Caco-2 (cell line): ENCODE data around the gene S100A9. TPM values are rescaled to one million over a fixed set of nuclear protein-coding genes. Genes with fewer than 3 reads are reported as not detected.

ENCODE experiments used
- BruUV-seq: library from RNA; stranded (reverse); fragments of 400-500 nt; replicated peaks from 2 replicates; lab custom pipeline; 2021; lab: Mats Ljungman, UMichigan
- CTCF ChIA-PET: fragments of 300-600 bp; sonication (Branson Sonifier 250); formaldehyde crosslinking; loops from one replicate; lab custom pipeline; 2022; ENCODE audit warnings: antibody characterized with exemption; lab: Charles Lee
- POLR2A ChIA-PET: fragments of 300-600 bp; sonication (Branson Sonifier 250); formaldehyde crosslinking; loops from one replicate; lab custom pipeline; 2022; ENCODE audit warnings: antibody characterized with exemption; lab: Charles Lee
- DNase-seq, 2 experiments: peaks; one replicate each; pipeline versions ENCODE4 v3.0.0 to v3.0.0-alpha.2; 2020 to 2022
- H3K27me3 ChIP-seq: replicated peaks from 2 replicates; pipeline ENCODE4 v1.6.0; 2011; ENCODE audit warnings: low read length; ENCODE audit not compliant: control insufficient read depth, insufficient read depth
- H3K36me3 ChIP-seq: 2 replicates; pipeline ENCODE4 v1.5.1; 2011; ENCODE audit warnings: low read length; ENCODE audit not compliant: control insufficient read depth, insufficient read depth
- H3K4me1 ChIP-seq: fragments of 250-450 bp; sonication (Bioruptor Pico); 2 replicates; pipeline ENCODE4 v1.5.1; 2020; ENCODE audit warnings: mild to moderate bottlenecking
- H3K4me3 ChIP-seq: 2 replicates; pipeline ENCODE4 v1.5.1; 2011; ENCODE audit warnings: low read depth, mild to moderate bottlenecking, control low read depth, low read length
- H3K9me3 ChIP-seq: fragments of 250-450 bp; sonication (Bioruptor Pico); 2 replicates; pipeline ENCODE4 v1.5.1; 2020; ENCODE audit warnings: mild to moderate bottlenecking, moderate library complexity
- H3K27ac Mint-ChIP-seq: one replicate; pipeline ENCODE4 v1.8.0; 2022; ENCODE audit warnings: mixed read lengths; ENCODE audit not compliant: unreplicated experiment
- H3K27me3 Mint-ChIP-seq: one replicate; pipeline ENCODE4 v1.8.0; 2022; ENCODE audit warnings: mixed read lengths; ENCODE audit not compliant: insufficient read depth, unreplicated experiment
- H3K36me3 Mint-ChIP-seq: one replicate; pipeline ENCODE4 v1.8.0; 2022; ENCODE audit warnings: mild to moderate bottlenecking, mixed read lengths; ENCODE audit not compliant: insufficient read depth, unreplicated experiment
- H3K4me1 Mint-ChIP-seq: one replicate; pipeline ENCODE4 v1.8.0; 2022; ENCODE audit warnings: low read depth, mixed read lengths; ENCODE audit not compliant: unreplicated experiment
- H3K4me3 Mint-ChIP-seq: one replicate; pipeline ENCODE4 v1.8.0; 2022; ENCODE audit warnings: mild to moderate bottlenecking, moderate library complexity, mixed read lengths; ENCODE audit not compliant: unreplicated experiment
- H3K9me3 Mint-ChIP-seq: one replicate; pipeline ENCODE4 v1.8.0; 2022; ENCODE audit warnings: mixed read lengths; ENCODE audit not compliant: unreplicated experiment
- intact Hi-C: fragments of 100-400 bp; cut with micrococcal nuclease; formaldehyde crosslinking; loops from one replicate; pipeline ENCODE4 v1.10.0; 2022; ENCODE audit not compliant: unreplicated experiment
- total RNA-seq: library from RNA; stranded (reverse); gene quantifications from 2 replicates; pipeline ENCODE4 v1.2.3, GENCODE V29; 2022
- TF ChIP-seq, protein P1 (sequence below), 2 experiments: fragments of 200-600 bp in 1 of 2; IDR thresholded peaks; 1 replicate in 1 of 2; 2 replicates in 1 of 2; pipeline versions ENCODE4 v1.5.1 to v1.8.0; 2011 to 2022; ENCODE audit warnings: antibody characterized with exemption in 1 of 2, control low read depth in 1 of 2, inconsistent platforms in 1 of 2, low read depth in 1 of 2, low read length in 1 of 2, mild to moderate bottlenecking in 1 of 2, moderate library complexity in 1 of 2; ENCODE audit not compliant: insufficient read depth in 1 of 2, severe bottlenecking in 1 of 2, unreplicated experiment in 1 of 2

S100A9 gene
- total RNA-seq, 1 experiment from 2014 or later, result not detected

DNA sequence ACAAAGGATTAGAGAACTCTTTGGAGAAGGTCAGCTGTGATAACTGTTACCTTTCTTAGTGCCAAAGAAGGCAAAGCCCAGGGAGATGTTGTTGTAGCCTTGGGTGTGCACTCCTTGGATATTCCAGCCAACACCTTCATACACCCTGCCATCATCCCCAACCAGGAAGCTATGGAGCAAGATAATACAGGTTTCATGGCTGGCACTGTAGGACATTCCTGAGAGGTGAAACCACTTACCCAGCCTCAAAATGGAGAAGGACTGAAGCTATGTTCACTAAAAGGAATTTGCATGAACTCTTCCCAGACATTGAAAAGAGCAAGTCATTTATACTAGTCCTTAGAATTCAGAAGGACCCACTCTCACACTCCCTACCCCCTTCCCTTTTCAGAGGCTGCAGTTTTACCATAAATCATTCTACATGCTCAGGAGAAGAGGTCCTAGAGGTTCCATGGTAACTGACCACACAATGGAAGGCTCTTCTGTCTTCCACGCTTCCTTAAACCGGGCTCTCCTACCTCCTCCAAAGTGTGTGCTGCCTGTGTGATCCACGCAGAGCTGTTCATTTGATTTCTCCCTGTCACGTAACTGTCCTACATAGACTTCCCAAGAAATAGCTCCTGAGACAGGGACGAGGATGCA lies 14.5 kb upstream of the S100A9 start:
- intact Hi-C loops, result no loop called here
- TF ChIP-seq, protein P1, sequence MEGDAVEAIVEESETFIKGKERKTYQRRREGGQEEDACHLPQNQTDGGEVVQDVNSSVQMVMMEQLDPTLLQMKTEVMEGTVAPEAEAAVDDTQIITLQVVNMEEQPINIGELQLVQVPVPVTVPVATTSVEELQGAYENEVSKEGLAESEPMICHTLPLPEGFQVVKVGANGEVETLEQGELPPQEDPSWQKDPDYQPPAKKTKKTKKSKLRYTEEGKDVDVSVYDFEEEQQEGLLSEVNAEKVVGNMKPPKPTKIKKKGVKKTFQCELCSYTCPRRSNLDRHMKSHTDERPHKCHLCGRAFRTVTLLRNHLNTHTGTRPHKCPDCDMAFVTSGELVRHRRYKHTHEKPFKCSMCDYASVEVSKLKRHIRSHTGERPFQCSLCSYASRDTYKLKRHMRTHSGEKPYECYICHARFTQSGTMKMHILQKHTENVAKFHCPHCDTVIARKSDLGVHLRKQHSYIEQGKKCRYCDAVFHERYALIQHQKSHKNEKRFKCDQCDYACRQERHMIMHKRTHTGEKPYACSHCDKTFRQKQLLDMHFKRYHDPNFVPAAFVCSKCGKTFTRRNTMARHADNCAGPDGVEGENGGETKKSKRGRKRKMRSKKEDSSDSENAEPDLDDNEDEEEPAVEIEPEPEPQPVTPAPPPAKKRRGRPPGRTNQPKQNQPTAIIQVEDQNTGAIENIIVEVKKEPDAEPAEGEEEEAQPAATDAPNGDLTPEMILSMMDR (IDR thresholded peaks at IDR 0.05; ENCODE audit: insufficient read depth in 1 of 2, low read depth in 1 of 2, low read length in 1 of 2, severe bottlenecking in 1 of 2, unreplicated experiment in 1 of 2), result no peak
- no peak overlapping the region for H3K4me3 ChIP-seq
- DNase-seq, result no peak
- peaks cover 29% of the 10 kb centered on the region for H3K4me1 ChIP-seq
- BruUV-seq, result no TSS peak
- POLR2A ChIA-PET, result no interaction called here
- CTCF ChIA-PET, result interaction anchor here (1.4 kb wide), 1 partner anchor 10 kb away, joined by 7 read pairs; no protein-coding TSS in a partner anchor
- Mint-ChIP-seq H3K27ac (no peak overlapping the region), H3K4me1 (peaks cover 33% of the 10 kb centered on the region), H3K27me3 (no peaks in the 10 kb centered on the region), H3K4me3 (no peak overlapping the region), H3K36me3 (no peaks in the 10 kb centered on the region), H3K9me3 (peaks cover 5% of the 10 kb centered on the region)
- no peaks in the 10 kb centered on the region for H3K36me3 ChIP-seq
- no peaks in the 10 kb centered on the region for H3K9me3 ChIP-seq
- no peaks in the 10 kb centered on the region for H3K27me3 ChIP-seq

DNA sequence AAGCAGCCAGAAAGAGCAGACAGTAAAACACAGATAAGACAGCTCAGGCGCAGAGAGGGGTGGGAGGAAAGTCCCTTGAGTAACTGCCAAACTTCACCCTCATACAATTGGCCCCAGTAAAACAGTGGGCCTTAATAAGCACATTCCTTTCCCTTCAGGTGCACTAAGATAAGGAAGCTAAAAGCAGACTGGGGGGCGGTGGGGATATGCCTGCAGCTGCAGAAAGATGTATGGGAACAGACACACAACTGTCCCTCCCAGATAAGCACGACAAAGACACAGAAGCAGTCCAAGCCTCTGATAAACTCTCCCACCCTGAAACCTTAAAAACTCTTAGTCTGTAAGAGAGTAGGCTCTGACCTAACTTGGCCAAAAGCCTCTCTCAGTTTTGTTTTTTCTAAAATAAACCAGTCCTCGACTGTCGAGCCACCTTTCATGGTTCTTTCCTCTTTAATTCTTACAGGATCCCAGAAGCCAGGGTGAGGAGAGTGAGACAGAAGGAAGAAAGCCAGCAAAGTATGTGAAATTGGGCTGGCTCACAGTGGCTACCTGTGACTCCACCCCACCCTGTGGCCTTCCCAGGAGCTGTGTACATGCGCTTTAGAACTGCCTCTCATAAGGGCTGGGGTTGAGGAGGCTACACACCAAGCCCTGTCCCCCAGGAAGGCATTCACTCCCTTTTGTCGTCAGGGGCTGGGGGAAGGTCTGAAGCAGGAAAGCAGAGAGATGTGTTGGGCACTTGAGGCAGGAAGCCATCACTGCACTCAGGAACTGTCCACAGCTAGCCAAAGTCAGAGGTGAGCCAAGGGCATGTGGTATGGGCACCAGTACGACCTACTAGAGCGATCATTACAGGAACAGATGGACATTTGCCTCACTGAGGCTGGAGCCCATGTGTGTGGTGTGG lies 13.6 kb upstream of the S100A9 start:
- intact Hi-C loops, result no loop called here
- ChIA-PET CTCF (interaction anchor here (0.5 to 1.4 kb wide), 2 partner anchors 9 to 16 kb away, joined by 4 to 7 read pairs; no protein-coding TSS in a partner anchor), POLR2A (interaction anchor here (0.6 kb wide), 1 partner anchor 295 kb away, joined by 3 read pairs; no protein-coding TSS in a partner anchor)
- TF ChIP-seq, protein P1 (IDR thresholded peaks at IDR 0.05; ENCODE audit: insufficient read depth in 1 of 2, low read depth in 1 of 2, low read length in 1 of 2, severe bottlenecking in 1 of 2, unreplicated experiment in 1 of 2), result no peak
- H3K36me3 Mint-ChIP-seq, result no peaks in the 10 kb centered on the region
- H3K27me3 ChIP-seq, result no peaks in the 10 kb centered on the region
- H3K9me3 Mint-ChIP-seq, result no peaks in the 10 kb centered on the region
- H3K4me3 ChIP-seq, result no peak overlapping the region
- DNase-seq, result no peak
- no peaks in the 10 kb centered on the region for H3K9me3 ChIP-seq
- H3K4me1 ChIP-seq, result peaks cover 22% of the 10 kb centered on the region
- H3K4me3 Mint-ChIP-seq, result no peak overlapping the region
- no TSS peak for BruUV-seq
- H3K36me3 ChIP-seq, result no peaks in the 10 kb centered on the region
- H3K27ac Mint-ChIP-seq, result no peak overlapping the region
- peaks cover 25% of the 10 kb centered on the region for H3K4me1 Mint-ChIP-seq
- H3K27me3 Mint-ChIP-seq, result peaks cover 4% of the 10 kb centered on the region

DNA sequence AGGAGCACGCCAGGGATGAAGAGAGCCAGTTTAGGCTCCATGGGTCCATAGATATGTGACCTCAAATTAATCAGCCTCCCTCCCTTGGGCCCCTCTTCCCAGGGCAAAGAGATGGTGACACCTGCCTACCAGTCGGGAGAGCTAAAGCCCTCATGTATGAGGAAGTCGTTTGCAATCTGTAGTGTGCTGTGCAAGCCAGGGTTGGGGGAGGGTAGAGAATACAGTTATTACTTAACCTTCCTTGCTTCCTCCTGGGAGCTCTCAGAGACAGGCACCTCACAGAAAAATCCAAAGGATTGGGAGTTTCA lies 13.0 kb upstream of the S100A9 start:
- no TSS peak for BruUV-seq
- Histone ChIP-seq H3K4me3 (no peak overlapping the region), H3K36me3 (no peaks in the 10 kb centered on the region), H3K4me1 (peaks cover 22% of the 10 kb centered on the region), H3K9me3 (no peaks in the 10 kb centered on the region), H3K27me3 (no peaks in the 10 kb centered on the region)
- Mint-ChIP-seq H3K4me1 (peaks cover 25% of the 10 kb centered on the region), H3K27me3 (peaks cover 7% of the 10 kb centered on the region), H3K27ac (no peak overlapping the region), H3K9me3 (no peaks in the 10 kb centered on the region), H3K36me3 (no peaks in the 10 kb centered on the region), H3K4me3 (no peak overlapping the region)
- POLR2A ChIA-PET, result interaction anchor here (0.6 kb wide), 1 partner anchor 295 kb away, joined by 3 read pairs; no protein-coding TSS in a partner anchor
- intact Hi-C loops, result no loop called here
- CTCF ChIA-PET, result no interaction called here
- TF ChIP-seq, protein P1 (IDR thresholded peaks at IDR 0.05; ENCODE audit: insufficient read depth in 1 of 2, low read depth in 1 of 2, low read length in 1 of 2, severe bottlenecking in 1 of 2, unreplicated experiment in 1 of 2), result no peak
- DNase-seq, result no peak
